HepG2 (cell line): ENCODE results near the gene ARF6. TPM values are rescaled to one million over a fixed set of nuclear protein-coding genes. Genes with fewer than 3 reads are reported as not detected.

ENCODE experiments used
- ELF4 ChIP-seq: sonication (generic); formaldehyde crosslinking; IDR thresholded peaks from 2 replicates; pipeline ENCODE4 v1.5.0; 2020; ENCODE audit warnings: missing genetic modification reagents, mild to moderate bottlenecking, moderate library complexity, borderline replicate concordance
- JUN ChIP-seq: sonication (generic); formaldehyde crosslinking; IDR thresholded peaks from 2 replicates; pipeline ENCODE4 v1.4.0; 2020; ENCODE audit warnings: mild to moderate bottlenecking, missing genetic modification reagents
- RAD21 ChIP-seq: fragments of 450-650 bp; formaldehyde crosslinking; IDR thresholded peaks from 2 replicates; pipeline ENCODE4 v1.5.0; 2020; ENCODE audit warnings: mild to moderate bottlenecking
- SMAD9 ChIP-seq: sonication (generic); formaldehyde crosslinking; IDR thresholded peaks from 2 replicates; pipeline ENCODE4 v1.5.1; 2020; ENCODE audit warnings: mild to moderate bottlenecking, missing genetic modification reagents
- SPEN ChIP-seq: sonication (generic); formaldehyde crosslinking; IDR thresholded peaks from 2 replicates; pipeline ENCODE4 v1.5.1; 2020; ENCODE audit warnings: low read depth, mild to moderate bottlenecking, missing genetic modification reagents
- TP53 ChIP-seq: sonication (generic); formaldehyde crosslinking; conservative IDR thresholded peaks from 2 replicates; pipeline ENCODE4 v1.4.0; 2020; ENCODE audit warnings: missing genetic modification reagents
- XRCC5 ChIP-seq: fragments of 200-400 bp; formaldehyde crosslinking; optimal IDR thresholded peaks from 2 replicates; pipeline ENCODE3; 2017; ENCODE audit warnings: mild to moderate bottlenecking, low read length
- ZBTB3 ChIP-seq: sonication (generic); formaldehyde crosslinking; IDR thresholded peaks from 2 replicates; pipeline ENCODE4 v1.4.0; 2020; ENCODE audit warnings: low read depth, mild to moderate bottlenecking, moderate library complexity, missing genetic modification reagents, borderline replicate concordance
- ZFX ChIP-seq: sonication (generic); formaldehyde crosslinking; IDR thresholded peaks from 2 replicates; pipeline ENCODE4 v1.4.0; 2020; ENCODE audit warnings: mild to moderate bottlenecking, low read depth, missing genetic modification reagents, moderate library complexity
- ZFYVE20 ChIP-seq: sonication (generic); formaldehyde crosslinking; IDR thresholded peaks from 2 replicates; pipeline ENCODE4 v1.8.0; 2023; ENCODE audit warnings: low read depth, mild to moderate bottlenecking, moderate library complexity, missing genetic modification reagents, borderline replicate concordance
- ZNF12 ChIP-seq: sonication (generic); formaldehyde crosslinking; IDR thresholded peaks from 2 replicates; pipeline ENCODE4 v1.5.0; 2020; ENCODE audit warnings: missing genetic modification reagents
- ZNF335 ChIP-seq: sonication (generic); formaldehyde crosslinking; IDR thresholded peaks from 2 replicates; pipeline ENCODE4 v1.4.0; 2020; ENCODE audit warnings: missing genetic modification reagents
- ZNF350 ChIP-seq: sonication (generic); formaldehyde crosslinking; IDR thresholded peaks from 2 replicates; pipeline ENCODE4 v1.4.0; 2020; ENCODE audit warnings: mild to moderate bottlenecking, low read depth, missing genetic modification reagents, borderline replicate concordance
- ZNF441 ChIP-seq: sonication (generic); formaldehyde crosslinking; IDR thresholded peaks from 2 replicates; pipeline ENCODE4 v1.7.0; 2021; ENCODE audit warnings: missing genetic modification reagents, borderline replicate concordance
- ZNF598 ChIP-seq: sonication (generic); formaldehyde crosslinking; IDR thresholded peaks from 2 replicates; pipeline ENCODE4 v1.5.1; 2020; ENCODE audit warnings: mild to moderate bottlenecking, missing genetic modification reagents, borderline replicate concordance
- ZNF766 ChIP-seq: sonication (generic); formaldehyde crosslinking; IDR thresholded peaks from 2 replicates; pipeline ENCODE4 v1.5.0; 2020; ENCODE audit warnings: missing genetic modification reagents, borderline replicate concordance
- ZNF782 ChIP-seq: sonication (generic); formaldehyde crosslinking; IDR thresholded peaks from 2 replicates; pipeline ENCODE4 v1.4.0; 2020; ENCODE audit warnings: missing genetic modification reagents, mild to moderate bottlenecking, borderline replicate concordance
- ZNF790 ChIP-seq: sonication (generic); formaldehyde crosslinking; IDR thresholded peaks from 2 replicates; pipeline ENCODE4 v1.8.0; 2022; ENCODE audit warnings: missing genetic modification reagents, mild to moderate bottlenecking, borderline replicate concordance
- ZSCAN9 ChIP-seq: IDR thresholded peaks from 2 replicates; pipeline ENCODE4 v1.6.1; 2016; ENCODE audit warnings: borderline replicate concordance
- polyA plus RNA-seq, 8 experiments: library from polyadenylated mRNA; depleted of rRNA in 3 of 8; stranded (reverse) in 7 of 8; unstranded in 1 of 8; fragments of >200 nt; fragmentation: Illumina TruSeq in 4 of 8; extraction: Trizol in 4 of 8; gene quantifications; 2 replicates each; pipeline versions ENCODE4 v1.2.1 to v1.2.3, GENCODE V29; 2011 to 2016; ENCODE audit warnings: low read depth in 4 of 8, missing spikeins in 1 of 8, mixed read lengths in 1 of 8; ENCODE audit not compliant: insufficient read depth in 1 of 8
- total RNA-seq, 5 experiments: library from RNA; depleted of rRNA; stranded (reverse); fragments of >200 nt; fragmentation: Illumina TruSeq; extraction: Trizol; gene quantifications; 2 replicates each; pipeline ENCODE4 v1.2.3, GENCODE V29; 2016; ENCODE audit warnings: low read depth in 1 of 5
- TF ChIP-seq, protein P1 (sequence below): sonication (generic); formaldehyde crosslinking; IDR thresholded peaks from 2 replicates; pipeline ENCODE4 v1.5.0; 2020; ENCODE audit warnings: missing genetic modification reagents
- TF ChIP-seq, protein P2 (sequence below): IDR thresholded peaks from 2 replicates; pipeline ENCODE4 v1.6.1; 2018; ENCODE audit warnings: missing genetic modification reagents, mild to moderate bottlenecking, missing compliant biosample characterization
- TF ChIP-seq, protein P3 (sequence below): sonication (generic); formaldehyde crosslinking; IDR thresholded peaks from 2 replicates; pipeline ENCODE4 v1.8.1; 2023; ENCODE audit warnings: mild to moderate bottlenecking, missing genetic modification reagents
- TF ChIP-seq, protein P4 (sequence below): sonication (generic); formaldehyde crosslinking; IDR thresholded peaks from 2 replicates; pipeline ENCODE4 v1.9.0; 2021; ENCODE audit warnings: missing genetic modification reagents, borderline replicate concordance

Gene ARF6
- total and polyA plus RNA-seq, 2 of the 13 experiments (the other 11 are each of a cell fraction or from before 2014, with no cell fraction given), result 12.7 to 31.9 TPM

DNA sequence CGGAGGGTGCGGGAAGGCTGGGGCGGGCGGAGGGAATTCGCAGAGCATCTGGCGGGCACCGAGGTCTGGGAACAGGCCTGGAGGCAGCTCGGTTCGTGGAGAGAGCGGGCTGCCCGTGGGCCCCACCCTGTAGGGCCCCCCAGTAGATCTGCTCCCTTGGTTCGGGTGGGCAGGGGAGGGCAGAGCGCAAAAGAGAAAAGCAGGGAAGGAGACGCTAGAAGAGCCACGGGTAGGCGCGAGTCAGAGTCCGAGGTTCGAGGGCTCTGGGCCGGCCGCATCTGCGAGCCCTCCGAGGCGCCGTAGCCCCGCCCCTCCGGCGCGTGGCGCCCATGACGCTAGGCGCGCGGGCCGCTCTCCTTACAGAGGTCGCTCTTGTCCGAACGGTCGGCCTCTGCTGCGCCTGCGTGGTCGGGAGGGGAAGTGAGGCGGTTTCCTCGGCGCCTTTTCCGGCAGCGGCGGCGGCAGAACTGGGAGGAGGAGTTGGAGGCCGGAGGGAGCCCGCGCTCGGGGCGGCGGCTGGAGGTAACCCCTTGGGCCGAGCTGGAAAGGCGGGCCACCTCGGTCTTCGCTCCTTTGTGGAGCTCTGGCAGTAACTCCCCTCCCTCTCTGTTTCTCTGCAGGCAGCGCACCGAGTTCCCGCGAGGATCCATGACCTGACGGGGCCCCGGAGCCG is at the start of gene ARF6 (continued):
- TF ChIP-seq ELF4 (CRISPR knock-in tag), result peak; percentile 80; the same call in 1 of the 2 replicates
- no peak for TF ChIP-seq ZFYVE20 (CRISPR knock-in tag)
- no peak for TF ChIP-seq ZNF598 (CRISPR knock-in tag)
- no peak for TF ChIP-seq TP53
- TF ChIP-seq ZFX (CRISPR knock-in tag), result peak; percentile 91
- TF ChIP-seq ZNF335 (CRISPR knock-in tag), result peak; percentile 72; the same call in 1 of the 2 replicates
- TF ChIP-seq, protein P1, sequence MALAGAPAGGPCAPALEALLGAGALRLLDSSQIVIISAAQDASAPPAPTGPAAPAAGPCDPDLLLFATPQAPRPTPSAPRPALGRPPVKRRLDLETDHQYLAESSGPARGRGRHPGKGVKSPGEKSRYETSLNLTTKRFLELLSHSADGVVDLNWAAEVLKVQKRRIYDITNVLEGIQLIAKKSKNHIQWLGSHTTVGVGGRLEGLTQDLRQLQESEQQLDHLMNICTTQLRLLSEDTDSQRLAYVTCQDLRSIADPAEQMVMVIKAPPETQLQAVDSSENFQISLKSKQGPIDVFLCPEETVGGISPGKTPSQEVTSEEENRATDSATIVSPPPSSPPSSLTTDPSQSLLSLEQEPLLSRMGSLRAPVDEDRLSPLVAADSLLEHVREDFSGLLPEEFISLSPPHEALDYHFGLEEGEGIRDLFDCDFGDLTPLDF (CRISPR knock-in tag), result peak; percentile 91
- TF ChIP-seq ZNF441 (CRISPR knock-in tag), result no peak
- peak; percentile 68; the same call in 1 of the 2 replicates for TF ChIP-seq JUN (CRISPR knock-in tag)
- peak; percentile 74 for TF ChIP-seq ZNF12
- peak; percentile 96 for TF ChIP-seq SPEN (CRISPR knock-in tag)
- peak; percentile 39; the same call in 1 of the 2 replicates for TF ChIP-seq ZNF766 (CRISPR knock-in tag)
- TF ChIP-seq RAD21, result peak; percentile 57; the same call in 1 of the 2 replicates
- TF ChIP-seq ZSCAN9 (CRISPR knock-in tag), result peak; percentile 50; the same call in 1 of the 2 replicates
- TF ChIP-seq, protein P2, sequence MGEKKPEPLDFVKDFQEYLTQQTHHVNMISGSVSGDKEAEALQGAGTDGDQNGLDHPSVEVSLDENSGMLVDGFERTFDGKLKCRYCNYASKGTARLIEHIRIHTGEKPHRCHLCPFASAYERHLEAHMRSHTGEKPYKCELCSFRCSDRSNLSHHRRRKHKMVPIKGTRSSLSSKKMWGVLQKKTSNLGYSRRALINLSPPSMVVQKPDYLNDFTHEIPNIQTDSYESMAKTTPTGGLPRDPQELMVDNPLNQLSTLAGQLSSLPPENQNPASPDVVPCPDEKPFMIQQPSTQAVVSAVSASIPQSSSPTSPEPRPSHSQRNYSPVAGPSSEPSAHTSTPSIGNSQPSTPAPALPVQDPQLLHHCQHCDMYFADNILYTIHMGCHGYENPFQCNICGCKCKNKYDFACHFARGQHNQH (CRISPR knock-in tag), result peak; percentile 70; the same call in 1 of the 2 replicates
- peak; percentile 71; the same call in 1 of the 2 replicates for TF ChIP-seq ZBTB3
- peak; percentile 79 for TF ChIP-seq ZNF350 (CRISPR knock-in tag)
- 0 out of 2 replicates have a peak, but pooled peaks have one; percentile 73 for TF ChIP-seq ZNF790 (CRISPR knock-in tag)
- TF ChIP-seq, protein P3, sequence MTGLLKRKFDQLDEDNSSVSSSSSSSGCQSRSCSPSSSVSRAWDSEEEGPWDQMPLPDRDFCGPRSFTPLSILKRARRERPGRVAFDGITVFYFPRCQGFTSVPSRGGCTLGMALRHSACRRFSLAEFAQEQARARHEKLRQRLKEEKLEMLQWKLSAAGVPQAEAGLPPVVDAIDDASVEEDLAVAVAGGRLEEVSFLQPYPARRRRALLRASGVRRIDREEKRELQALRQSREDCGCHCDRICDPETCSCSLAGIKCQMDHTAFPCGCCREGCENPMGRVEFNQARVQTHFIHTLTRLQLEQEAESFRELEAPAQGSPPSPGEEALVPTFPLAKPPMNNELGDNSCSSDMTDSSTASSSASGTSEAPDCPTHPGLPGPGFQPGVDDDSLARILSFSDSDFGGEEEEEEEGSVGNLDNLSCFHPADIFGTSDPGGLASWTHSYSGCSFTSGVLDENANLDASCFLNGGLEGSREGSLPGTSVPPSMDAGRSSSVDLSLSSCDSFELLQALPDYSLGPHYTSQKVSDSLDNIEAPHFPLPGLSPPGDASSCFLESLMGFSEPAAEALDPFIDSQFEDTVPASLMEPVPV (CRISPR knock-in tag), result 0 out of 2 replicates have a peak, but pooled peaks have one; percentile 71
- peak; percentile 72 for TF ChIP-seq XRCC5
- TF ChIP-seq, protein P4, sequence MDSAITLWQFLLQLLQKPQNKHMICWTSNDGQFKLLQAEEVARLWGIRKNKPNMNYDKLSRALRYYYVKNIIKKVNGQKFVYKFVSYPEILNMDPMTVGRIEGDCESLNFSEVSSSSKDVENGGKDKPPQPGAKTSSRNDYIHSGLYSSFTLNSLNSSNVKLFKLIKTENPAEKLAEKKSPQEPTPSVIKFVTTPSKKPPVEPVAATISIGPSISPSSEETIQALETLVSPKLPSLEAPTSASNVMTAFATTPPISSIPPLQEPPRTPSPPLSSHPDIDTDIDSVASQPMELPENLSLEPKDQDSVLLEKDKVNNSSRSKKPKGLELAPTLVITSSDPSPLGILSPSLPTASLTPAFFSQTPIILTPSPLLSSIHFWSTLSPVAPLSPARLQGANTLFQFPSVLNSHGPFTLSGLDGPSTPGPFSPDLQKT (CRISPR knock-in tag), result no peak
- TF ChIP-seq SMAD9 (CRISPR knock-in tag), result 0 out of 2 replicates have a peak, but pooled peaks have one; percentile 36
- TF ChIP-seq ZNF782 (CRISPR knock-in tag), result peak; percentile 89; the same call in 1 of the 2 replicates
